OCI-LY7 (cell line): ENCODE results near the gene CADM2. TPM values are rescaled to one million over a fixed set of nuclear protein-coding genes. Genes with fewer than 3 reads are reported as not detected.

ENCODE experiments used
- BruUV-seq: library from RNA; stranded (reverse); fragments of 400-500 nt; replicated peaks from 2 replicates; lab custom pipeline; 2021; lab: Mats Ljungman, UMichigan
- CTCF ChIA-PET: fragments of 300-600 bp; sonication (Branson Sonifier 250); formaldehyde crosslinking; loops from one replicate; lab custom pipeline; 2022; ENCODE audit warnings: antibody characterized with exemption; ENCODE audit not compliant: unreplicated experiment; lab: Charles Lee
- POLR2A ChIA-PET: fragments of 300-600 bp; sonication (Branson Sonifier 250); formaldehyde crosslinking; loops from one replicate; lab custom pipeline; 2022; ENCODE audit warnings: antibody characterized with exemption; lab: Charles Lee
- DNase-seq: peaks from one replicate; pipeline ENCODE4 v3.0.0-alpha.2; 2015; ENCODE audit warnings: low spot score
- H2AFZ ChIP-seq: fragments of 200-600 bp; sonication (generic), shearing (Covaris generic); 2 replicates; pipeline ENCODE4 v1.6.1; 2014; ENCODE audit warnings: mild to moderate bottlenecking, antibody characterized with exemption, low read length, moderate library complexity
- H3K27ac ChIP-seq: fragments of 200-600 bp; sonication (generic); 2 replicates; pipeline ENCODE4 v1.5.1; 2014; ENCODE audit warnings: mixed run types, low read depth, mild to moderate bottlenecking, moderate library complexity, low read length, inconsistent platforms; ENCODE audit not compliant: poor library complexity, severe bottlenecking
- H3K36me3 ChIP-seq: fragments of 200-600 bp; sonication (generic); 2 replicates; pipeline ENCODE4 v1.6.1; 2014; ENCODE audit warnings: mild to moderate bottlenecking, antibody characterized with exemption, low read length, moderate library complexity, mixed read lengths; ENCODE audit not compliant: insufficient read depth
- H3K4me1 ChIP-seq: fragments of 200-600 bp; sonication (generic); 2 replicates; pipeline ENCODE4 v1.5.1; 2014; ENCODE audit warnings: mild to moderate bottlenecking, low read length; ENCODE audit not compliant: insufficient read depth, poor library complexity, severe bottlenecking
- H3K4me2 ChIP-seq: fragments of 200-600 bp; sonication (generic); 2 replicates; pipeline ENCODE4 v1.6.1; 2014; ENCODE audit warnings: mild to moderate bottlenecking, low read length
- H3K4me3 ChIP-seq: fragments of 200-600 bp; sonication (generic); 2 replicates; pipeline ENCODE4 v1.5.1; 2014; ENCODE audit warnings: mild to moderate bottlenecking, low read depth, low read length; ENCODE audit not compliant: poor library complexity, severe bottlenecking
- H3K79me2 ChIP-seq: fragments of 200-600 bp; sonication (generic); 2 replicates; pipeline ENCODE4 v1.6.1; 2016; ENCODE audit warnings: low read depth, mild to moderate bottlenecking, low read length, moderate library complexity, mixed read lengths; ENCODE audit not compliant: insufficient read depth
- H3K9me2 ChIP-seq: fragments of 200-600 bp; sonication (generic); 2 replicates; pipeline ENCODE4 v1.6.1; 2016; ENCODE audit warnings: mild to moderate bottlenecking, low read length, mixed read lengths; ENCODE audit not compliant: insufficient read depth
- H3K9me3 ChIP-seq: fragments of 200-600 bp; sonication (generic); 2 replicates; pipeline ENCODE4 v1.6.1; 2014; ENCODE audit warnings: mild to moderate bottlenecking, mixed run types, low read length, mixed read lengths
- H4K20me1 ChIP-seq: fragments of 200-600 bp; sonication (generic); 2 replicates; pipeline ENCODE4 v1.6.1; 2014; ENCODE audit warnings: mild to moderate bottlenecking, antibody characterized with exemption, low read length, moderate library complexity, mixed read lengths; ENCODE audit not compliant: insufficient read depth
- EZH2phosphoT487 ChIP-seq: fragments of 200-600 bp; sonication (generic); IDR thresholded peaks from 2 replicates; pipeline ENCODE4 v1.6.1; 2018; ENCODE audit warnings: low read depth, borderline replicate concordance, mild to moderate bottlenecking, mixed run types, antibody characterized with exemption, low read length, moderate library complexity, mixed read lengths
- intact Hi-C: fragments of 100-400 bp; cut with micrococcal nuclease; formaldehyde crosslinking; loops from one replicate; pipeline ENCODE4 v1.10.0; 2022; ENCODE audit not compliant: unreplicated experiment
- total RNA-seq, 2 experiments: library from RNA; depleted of rRNA in 1 of 2; stranded (reverse); fragments of >200 nt in 1 of 2; shearing (Covaris generic) in 1 of 2; gene quantifications; 2 replicates each; pipeline ENCODE4 v1.2.3, GENCODE V29; 2014 to 2022
- TF ChIP-seq, protein P1 (sequence below): fragments of 200-600 bp; sonication (generic); conservative IDR thresholded peaks from 2 replicates; pipeline ENCODE4 v1.5.1; 2014; ENCODE audit warnings: mild to moderate bottlenecking, antibody characterized with exemption, low read length, moderate library complexity, mixed read lengths

Gene CADM2
- total RNA-seq, 2 experiments from 2014 or later, result not detected

DNA sequence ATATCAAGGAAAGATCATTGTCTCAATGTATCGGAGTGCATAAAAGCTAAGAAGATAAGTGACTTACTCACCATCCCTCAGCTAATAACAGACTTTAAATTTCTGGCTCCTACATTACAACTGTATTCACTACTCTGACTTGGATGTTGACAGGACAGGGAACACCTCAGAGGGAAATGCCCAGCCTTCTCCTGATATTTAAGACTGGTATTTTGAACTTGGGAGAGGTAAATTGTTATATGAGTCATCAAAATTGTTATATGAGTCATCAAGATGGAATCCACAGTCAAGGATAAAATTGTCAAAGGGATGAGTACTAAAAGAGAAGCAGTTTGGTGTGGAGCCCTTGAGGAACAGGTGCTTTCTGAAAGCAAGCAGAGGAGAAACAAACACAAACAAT lies 1070.8 kb downstream of the CADM2 start:
- intact Hi-C loops, result loop anchor here (5.0 kb wide), 1 partner anchor 52 kb away; no protein-coding TSS in a partner anchor

DNA sequence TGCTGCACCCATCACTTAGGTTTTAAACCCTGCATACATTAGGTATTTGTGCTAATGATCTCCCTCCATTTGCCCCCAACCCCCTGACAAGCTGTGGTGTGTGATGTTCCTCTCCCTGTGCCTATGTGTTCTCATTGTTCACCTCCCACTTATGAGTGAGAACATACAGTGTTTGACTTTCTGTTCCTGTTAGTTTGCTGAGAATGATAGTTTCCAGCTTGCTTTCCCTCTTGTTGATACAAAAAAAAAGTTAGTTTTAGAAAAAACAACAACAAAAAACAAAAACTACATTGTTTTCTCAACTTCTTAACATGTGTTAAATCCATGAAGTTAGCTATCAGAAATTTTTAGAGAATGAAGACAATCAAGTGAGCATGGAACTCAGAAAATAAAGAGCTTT lies 1079.1 kb downstream of the CADM2 start:
- no peak for DNase-seq
- no peaks in the 10 kb centered on the region for H3K36me3 ChIP-seq
- TF ChIP-seq, protein P1, sequence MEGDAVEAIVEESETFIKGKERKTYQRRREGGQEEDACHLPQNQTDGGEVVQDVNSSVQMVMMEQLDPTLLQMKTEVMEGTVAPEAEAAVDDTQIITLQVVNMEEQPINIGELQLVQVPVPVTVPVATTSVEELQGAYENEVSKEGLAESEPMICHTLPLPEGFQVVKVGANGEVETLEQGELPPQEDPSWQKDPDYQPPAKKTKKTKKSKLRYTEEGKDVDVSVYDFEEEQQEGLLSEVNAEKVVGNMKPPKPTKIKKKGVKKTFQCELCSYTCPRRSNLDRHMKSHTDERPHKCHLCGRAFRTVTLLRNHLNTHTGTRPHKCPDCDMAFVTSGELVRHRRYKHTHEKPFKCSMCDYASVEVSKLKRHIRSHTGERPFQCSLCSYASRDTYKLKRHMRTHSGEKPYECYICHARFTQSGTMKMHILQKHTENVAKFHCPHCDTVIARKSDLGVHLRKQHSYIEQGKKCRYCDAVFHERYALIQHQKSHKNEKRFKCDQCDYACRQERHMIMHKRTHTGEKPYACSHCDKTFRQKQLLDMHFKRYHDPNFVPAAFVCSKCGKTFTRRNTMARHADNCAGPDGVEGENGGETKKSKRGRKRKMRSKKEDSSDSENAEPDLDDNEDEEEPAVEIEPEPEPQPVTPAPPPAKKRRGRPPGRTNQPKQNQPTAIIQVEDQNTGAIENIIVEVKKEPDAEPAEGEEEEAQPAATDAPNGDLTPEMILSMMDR, result no peak
- no peak for TF ChIP-seq EZH2phosphoT487
- H3K27ac ChIP-seq, result no peak overlapping the region
- H3K4me1 ChIP-seq, result no peaks in the 10 kb centered on the region
- no TSS peak for BruUV-seq
- H3K9me3 ChIP-seq, result no peaks in the 10 kb centered on the region
- no peak overlapping the region for H2AFZ ChIP-seq
- H3K4me3 ChIP-seq, result no peak overlapping the region
- H3K4me2 ChIP-seq, result no peak overlapping the region
- H3K79me2 ChIP-seq, result no peaks in the 10 kb centered on the region
- H4K20me1 ChIP-seq, result no peaks in the 10 kb centered on the region
- CTCF ChIA-PET, result no interaction called here
- POLR2A ChIA-PET, result no interaction called here
- no peaks in the 10 kb centered on the region for H3K9me2 ChIP-seq
- intact Hi-C loops, result no loop called here

More for the DNA sequence above, 1070.8 kb downstream of the CADM2 start:
- Histone ChIP-seq H2AFZ (no peak overlapping the region), H3K27ac (no peak overlapping the region), H3K36me3 (no peaks in the 10 kb centered on the region), H3K4me3 (no peak overlapping the region), H3K79me2 (no peaks in the 10 kb centered on the region), H3K4me2 (no peak overlapping the region), H3K4me1 (no peaks in the 10 kb centered on the region), H3K9me2 (no peaks in the 10 kb centered on the region), H3K9me3 (no peaks in the 10 kb centered on the region), H4K20me1 (no peaks in the 10 kb centered on the region)
- POLR2A ChIA-PET, result interaction anchor here (1.1 kb wide), 1 partner anchor 23 kb away, joined by 3 read pairs; no protein-coding TSS in a partner anchor
- no peak for TF ChIP-seq EZH2phosphoT487
- TF ChIP-seq, protein P1, result no peak
- no peak for DNase-seq
- CTCF ChIA-PET, result no interaction called here
- no TSS peak for BruUV-seq

DNA sequence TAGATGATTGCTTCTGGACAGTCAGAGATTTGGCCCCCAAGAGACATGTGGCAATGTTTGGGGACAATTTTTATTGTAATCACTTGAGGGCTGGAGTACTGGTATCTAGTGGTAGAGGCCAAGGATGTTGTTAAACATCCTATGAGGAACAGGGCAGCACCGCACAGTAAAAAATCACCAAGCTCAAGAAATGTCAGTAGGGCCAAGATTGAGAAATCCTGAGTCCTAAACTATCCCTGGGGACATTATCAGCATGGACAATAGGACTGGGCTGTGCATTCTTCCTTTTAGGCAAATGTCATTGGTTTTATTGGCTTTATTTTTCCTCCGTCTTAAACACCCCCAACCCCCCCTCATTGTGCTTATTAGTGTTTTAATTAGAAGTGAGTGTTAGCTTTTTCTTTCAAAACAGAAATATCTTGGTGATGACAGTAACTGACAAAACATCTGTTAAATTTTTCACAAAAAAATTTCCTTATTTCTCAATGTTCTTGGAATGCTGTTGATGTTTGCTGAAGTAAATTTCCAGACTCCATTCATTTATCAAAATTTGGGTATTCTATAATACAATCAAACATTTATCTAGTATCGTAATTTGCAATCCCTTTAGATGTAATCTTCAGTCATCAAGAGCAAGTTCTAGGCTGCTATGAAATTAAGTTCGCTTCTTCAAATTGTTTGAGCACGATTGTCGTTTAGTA lies 1087.8 kb downstream of the CADM2 start:
- CTCF ChIA-PET, result no interaction called here
- no peak overlapping the region for H2AFZ ChIP-seq
- H3K27ac ChIP-seq, result no peak overlapping the region
- no TSS peak for BruUV-seq
- no peaks in the 10 kb centered on the region for H3K4me1 ChIP-seq
- H3K4me3 ChIP-seq, result no peak overlapping the region
- no peaks in the 10 kb centered on the region for H3K79me2 ChIP-seq
- POLR2A ChIA-PET, result interaction anchor here (1.2 kb wide), 1 partner anchor 97 kb away, joined by 3 read pairs; no protein-coding TSS in a partner anchor
- no peaks in the 10 kb centered on the region for H3K9me2 ChIP-seq
- DNase-seq, result no peak
- no peaks in the 10 kb centered on the region for H3K9me3 ChIP-seq
- no peak overlapping the region for H3K4me2 ChIP-seq
- intact Hi-C loops, result no loop called here
- TF ChIP-seq, protein P1, result no peak
- TF ChIP-seq EZH2phosphoT487, result no peak
- no peaks in the 10 kb centered on the region for H3K36me3 ChIP-seq
- H4K20me1 ChIP-seq, result no peaks in the 10 kb centered on the region
